WTC11 (cell line): ENCODE measurements around the gene ZNF658. TPM values are rescaled to one million over a fixed set of nuclear protein-coding genes. Genes with fewer than 3 reads are reported as not detected.
"Not testable (repeated sequence)": the region's sequence is repeated elsewhere in the genome, so short reads cannot be mapped to it uniquely, and the experiment has no call there.

Experiments
- ATAC-seq: fragments of 200-7000 bp; cut with Tn5 transposase; 2 replicates; pipeline ENCODE4 v1.10.0; 2021; ENCODE audit warnings: mild to moderate bottlenecking, moderate library complexity
- Bru-seq: library from RNA; stranded (reverse); fragments of 400-500 nt; gene quantifications from one replicate; lab custom pipeline; 2021; lab: Mats Ljungman, UMichigan
- CTCF ChIA-PET: fragments of 300-600 bp; sonication (Branson Sonifier 250); formaldehyde crosslinking; loops from one replicate; lab custom pipeline; 2021; ENCODE audit warnings: antibody characterized with exemption; lab: Charles Lee
- POLR2A ChIA-PET: fragments of 350-600 bp; sonication (Branson Sonifier 250); formaldehyde crosslinking; loops from one replicate; lab custom pipeline; 2021; ENCODE audit warnings: antibody characterized with exemption; lab: Charles Lee
- DNase-seq: peaks from one replicate; pipeline ENCODE4 v3.0.0; 2021; ENCODE audit warnings: low spot score
- H3K27ac Mint-ChIP-seq: 2 replicates; pipeline ENCODE4 v1.8.0; 2021; ENCODE audit warnings: mixed read lengths
- H3K27me3 Mint-ChIP-seq: 2 replicates; pipeline ENCODE4 v1.8.0; 2021; ENCODE audit warnings: low read depth, mild to moderate bottlenecking, moderate library complexity, mixed read lengths
- H3K36me3 Mint-ChIP-seq: 2 replicates; pipeline ENCODE4 v1.8.0; 2021; ENCODE audit warnings: mixed read lengths
- H3K4me1 Mint-ChIP-seq: 2 replicates; pipeline ENCODE4 v1.8.0; 2022; ENCODE audit warnings: mixed read lengths
- H3K4me3 Mint-ChIP-seq: 2 replicates; pipeline ENCODE4 v1.8.0; 2021; ENCODE audit warnings: mild to moderate bottlenecking, moderate library complexity, mixed read lengths
- H3K9me3 Mint-ChIP-seq: 2 replicates; pipeline ENCODE4 v1.8.0; 2021; ENCODE audit warnings: mixed read lengths
- long read RNA-seq, 3 experiments: library from RNA in 1 of 3; library from capped mRNA in 1 of 3; library from polyadenylated mRNA in 1 of 3; unstranded in 2 of 3; stranded (forward) in 1 of 3; transcript quantifications; one replicate each; pipeline ENCODE4 v2.0.0, GENCODE V29; 2021
- total RNA-seq: library from RNA; stranded (reverse); gene quantifications from 3 replicates; pipeline ENCODE4 v1.2.3, GENCODE V29; 2021
- TF ChIP-seq, protein P1 (sequence below): sonication (generic); formaldehyde crosslinking; IDR thresholded peaks from 2 replicates; pipeline ENCODE4 v1.8.0; 2022; ENCODE audit warnings: mild to moderate bottlenecking, missing genetic modification reagents

ZNF658 gene
- total RNA-seq (5.0 to 5.7 TPM (median 5.4 TPM) in 3 replicates), Bru-seq, nascent RNA (percentile 74 among the genes with signal in this experiment)
- long read RNA-seq, experiment 1, full-length matches to known transcripts = 9 of 18 reads
- long read RNA-seq, experiment 1, partial matches to known transcripts = 2 of 18 reads
- long read RNA-seq, experiment 1, other reads (novel, unspliced or antisense) = 7 of 18 reads
- long read RNA-seq, experiment 2, full-length matches to known transcripts = 4 of 8 reads
- long read RNA-seq, experiment 2, partial matches to known transcripts = 0 of 8 reads
- long read RNA-seq, experiment 2, other reads (novel, unspliced or antisense) = 4 of 8 reads
- long read RNA-seq, experiment 3, partial matches to known transcripts = 0 of 1 reads
- long read RNA-seq, experiment 3, other reads (novel, unspliced or antisense) = 1 of 1 reads

GRCh38 chr9:66900490-66901131 is at the start of gene ZNF658:
ZNF658 (plus strand) TSS chr9:66900725; CDS start chr9:66903562, 2,837 bp downstream.
- DNase-seq (peak; percentile 92), ATAC-seq (peak; percentile 99)
- H3K4me3 Mint-ChIP-seq = peak within 1 kb of the TSS; percentile 89
- H3K4me1 Mint-ChIP-seq, CTCF ChIA-PET, H3K27me3 Mint-ChIP-seq, H3K27ac Mint-ChIP-seq, H3K36me3 Mint-ChIP-seq, POLR2A ChIA-PET, H3K9me3 Mint-ChIP-seq: not testable (repeated sequence)
- TF ChIP-seq, protein P1, sequence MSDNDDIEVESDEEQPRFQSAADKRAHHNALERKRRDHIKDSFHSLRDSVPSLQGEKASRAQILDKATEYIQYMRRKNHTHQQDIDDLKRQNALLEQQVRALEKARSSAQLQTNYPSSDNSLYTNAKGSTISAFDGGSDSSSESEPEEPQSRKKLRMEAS = 0 out of 2 replicates have a peak, but pooled peaks have one; percentile 16

DNA sequence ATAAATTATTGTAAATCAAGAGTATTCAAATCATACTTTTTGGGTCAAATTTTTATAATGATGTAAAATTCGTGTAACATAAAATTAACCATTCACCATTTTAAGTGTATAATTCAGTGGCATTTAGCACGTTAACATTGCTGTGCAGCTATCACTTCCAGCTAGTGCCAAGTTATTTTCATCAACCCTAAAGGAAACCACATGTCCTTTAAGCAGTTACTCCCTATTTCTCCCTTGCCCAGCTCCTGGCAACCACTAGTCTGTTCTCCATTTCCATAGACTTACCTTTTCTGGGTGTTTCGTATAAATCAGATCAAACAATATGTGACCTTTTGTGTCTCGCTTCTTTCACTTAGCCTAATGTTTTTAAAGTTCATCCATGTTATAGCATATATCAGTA is 38.8 kb upstream of the ZNF658 start:
- CTCF ChIA-PET, DNase-seq, H3K27me3 Mint-ChIP-seq, POLR2A ChIA-PET, H3K36me3 Mint-ChIP-seq, H3K27ac Mint-ChIP-seq, H3K4me3 Mint-ChIP-seq, H3K9me3 Mint-ChIP-seq, ATAC-seq, H3K4me1 Mint-ChIP-seq: not testable (repeated sequence)

- H3K9me3 Mint-ChIP-seq, H3K4me1 Mint-ChIP-seq, CTCF ChIA-PET, ATAC-seq, H3K27ac Mint-ChIP-seq, H3K36me3 Mint-ChIP-seq, DNase-seq, H3K4me3 Mint-ChIP-seq, POLR2A ChIA-PET, H3K27me3 Mint-ChIP-seq: not testable (repeated sequence)
Measured at GRCh38 chr9:66868660-66869059, 31.9 kb upstream of the ZNF658 start.

GRCh38 chr9:66880605-66881004 is 19.9 kb upstream of the ZNF658 start:
- H3K4me3 Mint-ChIP-seq, DNase-seq, H3K36me3 Mint-ChIP-seq, CTCF ChIA-PET, H3K4me1 Mint-ChIP-seq, POLR2A ChIA-PET, H3K27me3 Mint-ChIP-seq, H3K9me3 Mint-ChIP-seq, H3K27ac Mint-ChIP-seq, ATAC-seq: not testable (repeated sequence)

DNA sequence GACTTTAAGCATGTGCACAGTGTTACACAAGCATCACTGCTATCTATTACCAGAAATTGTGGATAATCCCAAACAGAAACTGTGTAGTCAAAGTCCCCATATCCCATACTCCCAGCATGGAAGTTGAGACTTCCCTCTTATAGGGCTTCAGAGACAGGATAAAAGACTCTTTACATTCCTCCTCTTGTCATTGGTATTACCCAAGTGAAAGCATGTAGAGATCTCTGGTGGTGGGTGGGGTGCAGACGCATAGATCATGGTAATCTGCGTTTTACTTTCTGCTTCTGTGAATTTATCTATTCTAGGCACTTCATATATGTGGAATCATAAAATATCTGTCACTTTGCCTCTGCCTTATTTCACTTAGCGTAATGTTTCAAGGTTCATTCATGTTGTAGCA is 18.7 kb upstream of the ZNF658 start:
- H3K27ac Mint-ChIP-seq, H3K4me1 Mint-ChIP-seq, H3K4me3 Mint-ChIP-seq, H3K9me3 Mint-ChIP-seq, H3K27me3 Mint-ChIP-seq, DNase-seq, CTCF ChIA-PET, POLR2A ChIA-PET, H3K36me3 Mint-ChIP-seq: not testable (repeated sequence)
- peak; percentile 60; the same call in 1 of the 2 replicates for ATAC-seq

GRCh38 chr9:66890334-66890733 is 10.2 kb upstream of the ZNF658 start:
- POLR2A ChIA-PET, H3K9me3 Mint-ChIP-seq, H3K4me1 Mint-ChIP-seq, H3K36me3 Mint-ChIP-seq, H3K27me3 Mint-ChIP-seq, ATAC-seq, DNase-seq, H3K4me3 Mint-ChIP-seq, H3K27ac Mint-ChIP-seq, CTCF ChIA-PET: not testable (repeated sequence)

DNA sequence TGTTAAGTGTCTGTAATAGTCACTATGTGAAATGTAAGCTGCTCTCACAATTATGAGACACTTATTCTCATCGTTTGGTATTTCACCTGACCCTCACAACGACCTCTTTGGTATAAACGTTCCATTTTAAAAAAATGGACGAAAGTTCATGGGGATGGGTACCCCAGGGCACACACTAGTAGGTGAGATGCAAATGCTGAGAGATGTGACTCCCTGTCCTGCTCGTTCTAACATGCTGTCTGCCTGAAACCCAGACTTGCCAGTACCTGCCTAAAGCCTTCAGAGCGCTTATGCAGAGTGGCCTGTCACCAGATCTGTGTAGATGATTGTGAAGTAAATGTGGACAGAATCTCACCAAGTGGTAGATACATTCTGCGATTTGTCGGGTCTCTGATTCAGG is 616 bp downstream of the ZNF658 start:
- ATAC-seq, POLR2A ChIA-PET, DNase-seq, H3K27ac Mint-ChIP-seq, H3K9me3 Mint-ChIP-seq, H3K4me1 Mint-ChIP-seq, CTCF ChIA-PET, H3K36me3 Mint-ChIP-seq, H3K27me3 Mint-ChIP-seq: not testable (repeated sequence)
- H3K4me3 Mint-ChIP-seq = peak overlapping the region; percentile 89

DNA sequence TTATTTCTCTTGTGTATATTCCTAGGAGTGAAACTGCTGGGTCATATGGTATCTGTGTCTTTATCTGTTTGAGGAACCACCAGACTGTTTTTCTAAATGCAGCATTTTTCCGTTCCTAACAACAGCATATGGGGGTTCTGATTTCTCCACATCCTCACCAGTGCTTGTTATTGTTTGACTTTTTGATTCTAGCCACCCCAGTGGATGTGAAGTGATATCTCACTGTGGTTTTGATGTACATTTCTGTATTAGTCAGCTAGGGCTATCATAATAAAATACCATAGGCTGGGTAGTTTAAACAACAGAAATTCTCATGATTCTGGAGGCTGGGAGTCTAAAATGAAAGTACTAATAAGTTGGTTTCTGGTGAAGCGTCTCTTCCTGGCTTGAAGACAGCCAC is 9.0 kb downstream of the ZNF658 start:
- H3K27me3 Mint-ChIP-seq, H3K36me3 Mint-ChIP-seq, H3K27ac Mint-ChIP-seq, H3K4me3 Mint-ChIP-seq, CTCF ChIA-PET, H3K9me3 Mint-ChIP-seq, ATAC-seq, DNase-seq, POLR2A ChIA-PET, H3K4me1 Mint-ChIP-seq: not testable (repeated sequence)

- H3K4me1 Mint-ChIP-seq, CTCF ChIA-PET, DNase-seq, H3K9me3 Mint-ChIP-seq, H3K27ac Mint-ChIP-seq, H3K4me3 Mint-ChIP-seq, POLR2A ChIA-PET, ATAC-seq, H3K27me3 Mint-ChIP-seq: not testable (repeated sequence)
- peaks cover 24% of the 10 kb centered on the region for H3K36me3 Mint-ChIP-seq
Measured at GRCh38 chr9:66920072-66920471, 19.5 kb downstream of the ZNF658 start.

GRCh38 chr9:66936194-66936870 is 35.8 kb downstream of the ZNF658 start:
- H3K4me1 Mint-ChIP-seq, H3K9me3 Mint-ChIP-seq, CTCF ChIA-PET, POLR2A ChIA-PET, H3K36me3 Mint-ChIP-seq, H3K27me3 Mint-ChIP-seq, H3K4me3 Mint-ChIP-seq, ATAC-seq, DNase-seq, H3K27ac Mint-ChIP-seq: not testable (repeated sequence)

- H3K9me3 Mint-ChIP-seq, H3K27me3 Mint-ChIP-seq, H3K4me1 Mint-ChIP-seq, H3K4me3 Mint-ChIP-seq, H3K27ac Mint-ChIP-seq, DNase-seq, ATAC-seq, POLR2A ChIA-PET, CTCF ChIA-PET, H3K36me3 Mint-ChIP-seq: not testable (repeated sequence)
Measured at GRCh38 chr9:66937662-66938061, 37.1 kb downstream of the ZNF658 start.

GRCh38 chr9:66938322-66938721 is 37.8 kb downstream of the ZNF658 start:
- H3K27ac Mint-ChIP-seq, H3K9me3 Mint-ChIP-seq, H3K4me3 Mint-ChIP-seq, H3K27me3 Mint-ChIP-seq, H3K36me3 Mint-ChIP-seq, POLR2A ChIA-PET, H3K4me1 Mint-ChIP-seq, DNase-seq, ATAC-seq, CTCF ChIA-PET: not testable (repeated sequence)
